GM18907 (cell line): ENCODE measurements around the gene CAMTA1.

ENCODE experiments used
- ATAC-seq: cut with Tn5 transposase; IDR thresholded peaks from one replicate; pipeline ENCODE4 v1.9.1; 2021; ENCODE audit warnings: mild to moderate bottlenecking, moderate library complexity; ENCODE audit not compliant: unreplicated experiment

The CAMTA1 gene

DNA sequence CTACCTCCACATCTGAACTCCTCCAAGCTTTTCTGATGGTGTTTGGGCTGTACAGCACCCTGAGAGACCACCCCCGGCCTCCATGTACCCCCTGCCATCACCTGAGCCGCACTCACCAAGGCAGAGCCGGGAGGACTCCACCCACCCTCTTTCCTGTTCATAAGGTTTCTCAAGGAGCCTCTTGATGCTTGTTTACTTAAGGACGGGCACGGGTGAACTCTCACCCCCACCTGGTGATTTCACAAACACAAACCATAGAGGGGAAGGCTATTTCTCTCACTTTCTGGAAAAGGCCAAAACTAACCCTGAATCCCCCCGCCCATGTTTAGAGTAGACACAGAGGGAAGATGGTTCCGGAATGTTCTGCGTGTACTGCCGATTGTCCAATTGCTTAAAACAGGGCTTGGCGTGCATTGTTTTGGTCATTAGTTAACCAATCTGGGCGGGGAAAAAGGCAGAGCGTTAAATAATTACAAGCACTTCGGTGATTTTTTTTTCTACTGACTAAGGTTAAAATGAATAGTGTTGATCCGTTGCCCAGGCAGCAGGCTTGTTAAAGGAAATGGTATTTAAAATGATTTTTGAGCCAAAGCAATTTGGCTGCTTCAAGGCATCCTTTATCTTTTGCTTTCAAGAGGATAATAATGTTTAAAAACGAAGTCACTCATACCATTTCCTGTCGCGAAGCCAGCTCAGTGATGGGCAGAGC is 706.0 kb downstream of the CAMTA1 start:
- ATAC-seq = no peak

- ATAC-seq = no peak
Observed at GRCh38 chr1:7491818-7492173, 706.5 kb downstream of the CAMTA1 start.

DNA sequence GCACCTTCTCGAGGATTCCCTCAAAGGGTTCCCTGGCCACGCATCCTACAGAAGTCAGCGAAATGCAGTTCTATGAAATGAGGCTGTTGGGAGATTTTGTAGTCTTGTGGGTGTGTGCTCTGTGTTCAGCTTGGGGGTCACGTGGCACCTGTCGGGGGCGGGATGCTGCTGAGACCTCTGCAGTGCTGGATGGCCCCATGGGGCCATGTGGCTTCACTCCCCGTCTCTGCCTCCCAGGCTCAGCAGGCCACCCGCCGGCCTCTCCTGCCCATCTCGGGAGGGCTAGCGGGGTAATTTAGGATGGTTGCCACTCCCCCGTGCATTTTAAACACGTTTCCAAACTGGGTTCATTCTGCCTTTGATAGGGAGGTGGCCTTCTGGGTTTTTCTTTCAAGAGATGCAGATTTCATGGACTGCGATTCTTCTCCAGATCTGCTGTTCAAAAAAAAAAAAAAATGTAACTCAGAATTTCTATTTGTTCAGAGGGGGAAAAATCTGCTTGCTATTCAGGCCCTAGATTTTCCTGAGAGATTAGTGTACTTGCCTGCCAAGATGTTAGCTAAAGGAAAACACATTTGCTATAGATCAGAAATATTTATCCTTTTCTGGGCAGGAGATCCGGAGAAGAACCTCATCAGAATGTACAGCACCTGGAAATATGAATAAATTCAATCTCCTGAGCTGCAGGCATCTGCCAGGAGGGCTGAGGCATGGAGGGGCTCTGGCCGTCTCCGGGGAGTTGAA is 708.6 kb downstream of the CAMTA1 start:
- ATAC-seq = no peak

- ATAC-seq = no peak
Observed at GRCh38 chr1:7495962-7496361, 710.7 kb downstream of the CAMTA1 start.

DNA sequence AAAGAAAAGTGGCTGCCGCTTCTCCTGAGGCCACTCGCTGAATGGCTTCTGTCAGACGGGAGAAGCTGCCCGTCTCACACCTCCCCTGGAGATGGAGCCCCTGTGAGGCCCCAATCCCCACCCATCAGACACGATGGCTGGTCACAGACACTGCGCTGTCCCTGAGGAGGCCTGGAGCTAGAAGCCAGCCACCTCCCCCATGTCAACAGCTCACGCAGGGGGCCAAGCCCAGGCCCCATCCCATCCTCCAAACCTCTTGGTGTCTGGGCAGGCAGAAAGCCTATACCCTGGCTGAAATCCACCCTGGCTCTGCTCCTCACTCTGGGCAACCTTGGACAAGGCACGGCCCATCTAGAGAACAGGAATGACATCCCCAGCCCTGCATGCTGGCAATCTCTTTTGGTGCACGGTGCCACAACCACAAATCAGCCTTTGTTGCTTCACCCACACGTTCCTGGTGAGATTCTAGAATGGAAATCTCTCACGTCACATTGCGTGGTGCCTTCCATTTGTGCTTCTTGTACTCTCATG is 711.9 kb downstream of the CAMTA1 start:
- ATAC-seq = no peak

GRCh38 chr1:7500381-7501083 is 715.3 kb downstream of the CAMTA1 start:
- ATAC-seq = no peak

DNA sequence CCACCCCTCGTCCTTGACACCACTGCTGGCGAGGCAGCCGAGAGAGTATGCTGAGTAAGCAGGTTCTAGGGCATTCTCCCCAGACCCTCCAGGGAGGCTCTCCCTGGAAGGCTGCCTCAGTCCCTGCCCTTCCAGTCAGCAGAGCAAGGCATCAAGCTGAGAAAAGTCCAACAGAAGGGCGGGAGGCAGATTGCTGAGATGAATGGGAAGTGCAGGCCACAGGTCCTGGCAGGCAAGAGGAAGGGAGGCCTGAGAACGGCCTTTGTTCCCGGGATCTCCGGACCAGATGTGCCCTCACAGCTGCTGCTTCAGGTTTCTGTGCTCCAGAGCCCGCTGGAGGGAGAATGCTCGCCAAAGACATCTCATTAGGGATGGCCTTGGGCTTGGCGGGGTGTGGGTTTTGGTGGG is 715.8 kb downstream of the CAMTA1 start:
- no peak for ATAC-seq

GRCh38 chr1:7501723-7502603 is 716.7 kb downstream of the CAMTA1 start:
- no peak for ATAC-seq

- no peak for ATAC-seq
Observed at GRCh38 chr1:7503691-7504437, 718.6 kb downstream of the CAMTA1 start.

DNA sequence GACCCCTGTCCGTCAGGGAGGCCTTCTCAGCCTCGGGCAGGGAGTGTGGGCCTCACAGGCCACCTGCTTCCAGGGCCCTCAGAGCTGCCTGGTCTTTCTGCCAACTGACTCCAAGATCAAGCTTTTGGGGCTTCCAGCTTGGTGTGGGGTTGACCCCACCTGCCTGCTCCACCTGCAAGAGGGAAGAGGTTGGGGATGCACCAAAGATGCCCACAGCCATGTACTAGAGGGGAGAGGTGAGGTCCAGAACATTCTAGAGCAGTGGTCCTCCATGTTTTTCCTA is 719.1 kb downstream of the CAMTA1 start:
- no peak for ATAC-seq

DNA sequence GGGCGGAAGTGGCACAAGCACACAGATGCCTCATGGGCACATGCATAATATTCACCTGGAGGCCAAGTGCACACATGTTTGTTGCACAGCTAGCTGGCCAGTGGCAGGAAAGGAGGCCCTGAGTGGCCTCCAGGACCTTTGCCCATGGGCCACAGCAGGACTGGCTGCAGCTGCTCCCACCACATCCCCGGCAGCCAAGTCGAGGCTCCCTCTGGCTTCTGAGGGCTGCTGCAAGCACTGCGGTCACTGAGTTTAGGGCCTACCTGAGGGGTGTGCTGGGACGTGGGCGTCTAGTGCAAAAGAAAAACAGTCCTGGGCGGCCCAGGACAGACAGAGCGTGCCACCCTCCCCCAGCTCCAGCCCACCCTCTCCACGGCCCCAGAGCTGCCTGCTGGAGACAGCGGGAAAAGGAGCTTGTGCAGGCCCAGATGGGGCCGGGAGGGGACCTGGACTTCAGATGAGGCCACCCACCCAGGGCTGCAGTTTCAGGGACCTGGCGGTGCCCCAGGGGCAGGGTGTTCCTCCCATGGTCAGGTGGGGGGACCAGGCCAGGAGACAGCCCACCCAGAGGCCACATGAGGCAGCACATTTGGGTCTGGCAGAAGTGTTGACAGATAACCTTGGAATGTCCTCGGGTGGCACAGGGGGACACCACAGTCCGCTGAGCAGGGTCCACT is 720.0 kb downstream of the CAMTA1 start:
- ATAC-seq = no peak

GRCh38 chr1:7505771-7506453 is 720.7 kb downstream of the CAMTA1 start:
- no peak for ATAC-seq

- ATAC-seq = no peak
Observed at GRCh38 chr1:7506454-7507284, 721.4 kb downstream of the CAMTA1 start.

GRCh38 chr1:7507285-7508019 is 722.2 kb downstream of the CAMTA1 start:
- ATAC-seq = no peak

GRCh38 chr1:7508052-7508933 is 723.0 kb downstream of the CAMTA1 start:
- ATAC-seq = no peak

GRCh38 chr1:7508934-7509519 is 723.8 kb downstream of the CAMTA1 start:
- ATAC-seq = no peak
